Endometrial microvascular endothelial cells (primary cell): Measurements from ENCODE around the gene TMEFF1. TPM values are rescaled to one million over a fixed set of nuclear protein-coding genes. Genes with fewer than 3 reads are reported as not detected.

ENCODE experiments used
- in situ Hi-C: cut with HindIII; loops from 2 replicates; pipeline ENCODE4 v1.10.0; 2017; ENCODE audit warnings: low sequenced_read_pairs, low pct_unique_long_range_greater_than_20kb; ENCODE audit errors: inconsistent ontology term
- total RNA-seq: library from RNA; depleted of rRNA; stranded (reverse); fragments of >200 nt; gene quantifications from one replicate; pipeline ENCODE4 v1.2.3, GENCODE V29; 2015; ENCODE audit errors: inconsistent ontology term

The TMEFF1 gene
- total RNA-seq = 6.3 TPM

- in situ Hi-C loops = no loop called here
Measured at GRCh38 chr9:100472788-100473275, at the start of gene TMEFF1. Gene TMEFF1 (plus strand): TSS chr9:100473149. CDS start chr9:100473545, 396 bp downstream.

- in situ Hi-C loops = loop anchor here (25.0 kb wide), 1 partner anchor 88 kb away; no protein-coding TSS in a partner anchor
Measured at GRCh38 chr9:100425758-100426157, 47.2 kb upstream of the TMEFF1 start.

- in situ Hi-C loops = loop anchor here (25.0 kb wide), 1 partner anchor 89 kb away; no protein-coding TSS in a partner anchor
Measured at GRCh38 chr9:100426189-100426529, 46.8 kb upstream of the TMEFF1 start.

- in situ Hi-C loops = loop anchor here (25.0 kb wide), 1 partner anchor 89 kb away; no protein-coding TSS in a partner anchor
Measured at GRCh38 chr9:100426530-100427365, 46.2 kb upstream of the TMEFF1 start, which contains the start of gene MSANTD3. Gene MSANTD3 (plus strand): TSS chr9:100427143. CDS start chr9:100441939, 14,796 bp downstream.

GRCh38 chr9:100427366-100428263, 45.3 kb upstream of the TMEFF1 start:
- in situ Hi-C loops = loop anchor here (25.0 kb wide), 1 partner anchor 90 kb away; no protein-coding TSS in a partner anchor

- in situ Hi-C loops = loop anchor here (25.0 kb wide), 1 partner anchor 92 kb away; no protein-coding TSS in a partner anchor
Measured at GRCh38 chr9:100428871-100429654, 43.9 kb upstream of the TMEFF1 start.

GRCh38 chr9:100430286-100430940, 42.5 kb upstream of the TMEFF1 start:
- in situ Hi-C loops = loop anchor here (25.0 kb wide), 1 partner anchor 93 kb away; no protein-coding TSS in a partner anchor

- in situ Hi-C loops = loop anchor here (25.0 kb wide), 1 partner anchor 95 kb away; no protein-coding TSS in a partner anchor
Measured at GRCh38 chr9:100431886-100432285, 41.1 kb upstream of the TMEFF1 start.

GRCh38 chr9:100432736-100433135, 40.2 kb upstream of the TMEFF1 start:
- in situ Hi-C loops = loop anchor here (25.0 kb wide), 1 partner anchor 95 kb away; no protein-coding TSS in a partner anchor

GRCh38 chr9:100436571-100436970, 36.4 kb upstream of the TMEFF1 start:
- in situ Hi-C loops = loop anchor here (25.0 kb wide), 1 partner anchor 99 kb away; no protein-coding TSS in a partner anchor

- in situ Hi-C loops = loop anchor here (25.0 kb wide), 1 partner anchor 101 kb away; no protein-coding TSS in a partner anchor
Measured at GRCh38 chr9:100437860-100438805, 34.8 kb upstream of the TMEFF1 start.

- in situ Hi-C loops = loop anchor here (25.0 kb wide), 1 partner anchor 103 kb away; no protein-coding TSS in a partner anchor
Measured at GRCh38 chr9:100440071-100440470, 32.9 kb upstream of the TMEFF1 start.

GRCh38 chr9:100440487-100440886, 32.5 kb upstream of the TMEFF1 start:
- in situ Hi-C loops = loop anchor here (25.0 kb wide), 1 partner anchor 103 kb away; no protein-coding TSS in a partner anchor

GRCh38 chr9:100441911-100442361, 31.0 kb upstream of the TMEFF1 start:
- in situ Hi-C loops = loop anchor here (25.0 kb wide), 1 partner anchor 105 kb away; no protein-coding TSS in a partner anchor

- in situ Hi-C loops = loop anchor here (25.0 kb wide), 1 partner anchor 107 kb away; no protein-coding TSS in a partner anchor
Measured at GRCh38 chr9:100443781-100444768, 28.9 kb upstream of the TMEFF1 start.
